Measurements from ENCODE around the gene ADCK2.
A peak's percentile ranks its signal among the peaks of the same experiment; 100 is the strongest.

ADCK2 gene

DNA sequence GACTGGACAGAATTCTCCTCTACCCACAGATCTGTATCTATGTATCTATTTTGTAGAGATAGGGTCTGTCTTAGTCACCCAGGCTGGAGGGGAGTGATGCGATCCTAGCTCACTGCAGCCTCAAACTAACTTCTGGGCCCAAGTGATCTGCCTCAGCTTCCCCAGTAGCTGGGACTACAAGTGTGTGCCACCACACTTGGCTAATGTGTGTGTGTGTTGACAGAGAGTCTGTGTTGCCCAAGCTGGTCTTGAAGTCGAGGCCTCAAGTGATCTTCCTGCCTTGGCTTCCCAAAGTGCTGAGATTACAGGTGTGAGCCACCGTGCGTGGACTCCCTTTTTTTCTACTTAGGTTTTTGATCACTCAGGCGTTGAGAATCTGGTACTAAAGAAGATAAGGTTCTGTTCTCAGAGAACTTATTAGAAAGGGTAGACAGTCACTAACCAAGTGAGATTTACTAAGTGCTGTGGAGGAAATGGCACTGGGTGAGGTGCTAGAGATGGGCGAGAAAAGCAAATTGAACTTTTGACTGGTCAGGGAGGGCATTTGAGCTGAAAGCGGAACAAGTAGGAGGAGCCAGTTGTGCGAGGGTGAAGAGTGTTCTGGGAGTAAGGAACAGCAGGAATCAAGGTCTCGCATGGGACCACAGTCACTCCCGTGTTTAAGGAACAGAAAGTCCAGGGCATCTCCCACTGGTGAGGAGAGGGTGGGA lies 41.7 kb downstream of the ADCK2 start:
- H3K27ac Mint-ChIP-seq, result no peak overlapping the region
- H3K9me3 Mint-ChIP-seq, result peaks cover 25% of the 10 kb centered on the region
- TF ChIP-seq, protein P1, sequence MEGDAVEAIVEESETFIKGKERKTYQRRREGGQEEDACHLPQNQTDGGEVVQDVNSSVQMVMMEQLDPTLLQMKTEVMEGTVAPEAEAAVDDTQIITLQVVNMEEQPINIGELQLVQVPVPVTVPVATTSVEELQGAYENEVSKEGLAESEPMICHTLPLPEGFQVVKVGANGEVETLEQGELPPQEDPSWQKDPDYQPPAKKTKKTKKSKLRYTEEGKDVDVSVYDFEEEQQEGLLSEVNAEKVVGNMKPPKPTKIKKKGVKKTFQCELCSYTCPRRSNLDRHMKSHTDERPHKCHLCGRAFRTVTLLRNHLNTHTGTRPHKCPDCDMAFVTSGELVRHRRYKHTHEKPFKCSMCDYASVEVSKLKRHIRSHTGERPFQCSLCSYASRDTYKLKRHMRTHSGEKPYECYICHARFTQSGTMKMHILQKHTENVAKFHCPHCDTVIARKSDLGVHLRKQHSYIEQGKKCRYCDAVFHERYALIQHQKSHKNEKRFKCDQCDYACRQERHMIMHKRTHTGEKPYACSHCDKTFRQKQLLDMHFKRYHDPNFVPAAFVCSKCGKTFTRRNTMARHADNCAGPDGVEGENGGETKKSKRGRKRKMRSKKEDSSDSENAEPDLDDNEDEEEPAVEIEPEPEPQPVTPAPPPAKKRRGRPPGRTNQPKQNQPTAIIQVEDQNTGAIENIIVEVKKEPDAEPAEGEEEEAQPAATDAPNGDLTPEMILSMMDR (IDR thresholded peaks at IDR 0.05; ENCODE audit: unreplicated experiment in 3 of 3), result no peak
- H3K4me3 Mint-ChIP-seq, result no peak overlapping the region
- no peaks in the 10 kb centered on the region for H3K4me1 Mint-ChIP-seq
- peaks cover 50% of the 10 kb centered on the region for H3K36me3 Mint-ChIP-seq (ENCODE audit: low read depth)
- H3K27me3 Mint-ChIP-seq (ENCODE audit: low read depth), result no peaks in the 10 kb centered on the region

DNA sequence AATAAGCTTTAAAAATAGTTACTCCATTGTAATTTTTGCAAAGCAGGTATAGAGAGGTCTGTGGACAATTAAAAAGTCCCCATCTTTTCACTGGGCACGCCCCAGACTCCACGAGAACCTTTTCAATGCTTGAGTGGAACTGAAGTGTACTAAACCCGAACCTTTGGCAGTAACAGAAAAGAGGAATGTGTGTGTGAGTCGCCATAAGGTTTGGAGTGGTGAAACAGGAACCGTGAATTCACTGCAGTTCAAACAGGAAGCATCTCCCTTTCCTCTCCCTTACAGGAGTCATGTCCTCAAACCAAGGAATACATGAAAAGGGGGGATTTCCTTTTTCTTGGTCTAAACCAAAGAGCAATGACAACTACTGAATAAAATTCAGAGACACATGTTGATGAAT lies 47.0 kb downstream of the ADCK2 start:
- H3K36me3 Mint-ChIP-seq (ENCODE audit: low read depth), result peaks cover 19% of the 10 kb centered on the region
- no peaks in the 10 kb centered on the region for H3K27me3 Mint-ChIP-seq (ENCODE audit: low read depth)
- H3K27ac Mint-ChIP-seq, result peak overlapping the region; percentile 0 to 14 (median 11)
- H3K4me3 Mint-ChIP-seq, result no peak overlapping the region
- TF ChIP-seq, protein P1 (IDR thresholded peaks at IDR 0.05; ENCODE audit: unreplicated experiment in 3 of 3), result no peak
- peaks cover 3% of the 10 kb centered on the region for H3K9me3 Mint-ChIP-seq
- no peaks in the 10 kb centered on the region for H3K4me1 Mint-ChIP-seq

DNA sequence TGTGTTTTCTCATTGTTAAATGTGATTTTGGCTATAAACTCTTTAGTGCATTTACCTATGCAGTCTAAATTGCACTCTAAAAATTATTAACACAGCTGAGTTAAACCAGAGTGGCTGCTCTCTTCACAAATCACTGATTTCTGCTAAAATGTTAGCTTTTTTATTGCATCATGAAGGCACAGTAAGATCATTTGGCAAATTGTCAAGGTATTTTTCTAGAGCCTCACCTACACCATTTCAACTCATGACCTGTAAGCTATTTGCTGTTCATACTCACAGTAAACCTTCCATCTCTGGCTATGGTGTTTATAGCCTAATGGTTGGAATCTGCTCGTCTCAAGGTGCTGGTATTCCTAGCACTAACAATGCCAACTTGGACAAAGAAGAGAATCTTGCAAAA lies 49.5 kb downstream of the ADCK2 start:
- Mint-ChIP-seq H3K4me1 (no peaks in the 10 kb centered on the region), H3K27me3 (ENCODE audit: low read depth) (no peaks in the 10 kb centered on the region), H3K4me3 (no peak overlapping the region), H3K36me3 (ENCODE audit: low read depth) (peaks cover 9% of the 10 kb centered on the region), H3K9me3 (no peaks in the 10 kb centered on the region), H3K27ac (peak overlapping the region in 2 of 3 experiments; percentile 22)
- TF ChIP-seq, protein P1 (IDR thresholded peaks at IDR 0.05; ENCODE audit: unreplicated experiment in 3 of 3), result no peak

DNA sequence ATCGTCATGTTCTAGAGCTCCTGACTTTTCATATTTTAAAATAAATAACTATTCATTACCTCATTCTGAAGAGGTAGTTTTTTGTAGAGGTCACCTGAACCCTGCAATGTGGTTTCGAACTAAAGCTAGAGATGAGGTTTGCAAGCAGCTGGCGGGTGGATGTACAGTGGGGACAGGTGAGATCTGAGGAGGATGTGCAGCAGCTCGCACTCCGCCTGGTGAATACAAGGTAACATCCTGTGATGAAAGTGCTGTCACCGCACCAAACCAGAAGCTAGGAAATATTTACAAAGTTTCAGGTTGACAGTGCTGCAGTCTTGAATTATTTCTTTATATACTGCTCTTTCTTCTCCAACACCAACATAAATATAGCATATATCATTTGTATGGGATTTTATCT lies 50.3 kb downstream of the ADCK2 start:
- Mint-ChIP-seq H3K36me3 (ENCODE audit: low read depth) (peaks cover 9% of the 10 kb centered on the region), H3K27me3 (ENCODE audit: low read depth) (no peaks in the 10 kb centered on the region), H3K9me3 (no peaks in the 10 kb centered on the region), H3K4me3 (no peak overlapping the region), H3K4me1 (no peaks in the 10 kb centered on the region), H3K27ac (peak overlapping the region in 1 of 3 experiments; percentile 7)
- TF ChIP-seq, protein P1 (IDR thresholded peaks at IDR 0.05; ENCODE audit: unreplicated experiment in 3 of 3), result no peak

DNA sequence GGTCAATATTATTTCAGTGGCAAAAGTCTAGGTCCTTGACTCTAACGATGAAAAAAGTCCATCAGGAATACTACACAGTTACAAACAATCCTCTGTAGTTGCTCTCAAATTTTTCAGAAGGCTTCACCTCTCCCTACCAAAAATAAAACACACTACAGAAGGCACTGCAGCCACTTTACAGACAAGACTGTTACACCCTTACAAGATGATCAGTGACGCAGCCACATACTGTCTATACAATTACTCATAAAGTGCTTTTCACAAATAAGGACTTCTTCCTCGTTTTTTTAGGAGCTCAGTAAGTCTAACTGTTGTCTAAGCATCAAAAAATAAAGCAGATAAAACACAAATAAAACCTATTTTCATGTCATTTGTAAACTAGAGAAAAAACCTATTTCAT lies 50.8 kb downstream of the ADCK2 start:
- H3K4me3 Mint-ChIP-seq, result no peak overlapping the region
- TF ChIP-seq, protein P1 (IDR thresholded peaks at IDR 0.05; ENCODE audit: unreplicated experiment in 3 of 3), result no peak
- peaks cover 9% of the 10 kb centered on the region for H3K36me3 Mint-ChIP-seq (ENCODE audit: low read depth)
- peak overlapping the region in 1 of 3 experiments; percentile 7 for H3K27ac Mint-ChIP-seq
- H3K9me3 Mint-ChIP-seq, result no peaks in the 10 kb centered on the region
- no peaks in the 10 kb centered on the region for H3K4me1 Mint-ChIP-seq
- H3K27me3 Mint-ChIP-seq (ENCODE audit: low read depth), result no peaks in the 10 kb centered on the region

DNA sequence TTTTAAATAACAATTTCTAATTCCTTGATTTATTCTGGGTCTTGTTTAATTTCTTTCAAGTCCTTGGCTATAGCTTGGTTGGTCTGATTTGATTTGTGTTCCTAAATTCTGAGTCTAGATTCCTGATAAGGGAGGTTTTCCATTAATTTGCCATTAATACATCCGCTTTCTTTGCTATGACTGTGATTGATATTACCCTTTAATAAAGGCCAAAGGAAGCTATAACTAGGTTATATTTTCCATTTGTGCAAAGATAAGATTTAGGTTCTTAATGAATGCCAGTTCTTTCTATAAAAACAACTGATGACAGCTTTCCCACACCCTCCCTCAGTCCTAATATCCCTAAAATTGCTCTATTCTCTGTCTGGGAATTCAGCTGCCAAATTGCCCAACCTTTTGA lies 52.0 kb downstream of the ADCK2 start:
- H3K4me3 Mint-ChIP-seq, result no peak overlapping the region
- peaks cover 10% of the 10 kb centered on the region for H3K36me3 Mint-ChIP-seq (ENCODE audit: low read depth)
- H3K27ac Mint-ChIP-seq, result no peak overlapping the region
- H3K9me3 Mint-ChIP-seq, result no peaks in the 10 kb centered on the region
- H3K4me1 Mint-ChIP-seq, result no peaks in the 10 kb centered on the region
- no peaks in the 10 kb centered on the region for H3K27me3 Mint-ChIP-seq (ENCODE audit: low read depth)
- TF ChIP-seq, protein P1 (IDR thresholded peaks at IDR 0.05; ENCODE audit: unreplicated experiment in 3 of 3), result no peak
